IPS DF 6.9 (cell line): ENCODE measurements around the gene SRP68.

ENCODE experiments used
- DNase-seq: peaks from one replicate; pipeline ENCODE4 v3.0.0-alpha.2; 2013; ENCODE audit warnings: low read depth, low spot score
- H3K27ac ChIP-seq: one replicate; pipeline ENCODE4 v1.5.1; 2013; ENCODE audit warnings: low read length, control low read depth
- H3K27me3 ChIP-seq: 2 replicates; pipeline ENCODE4 v1.6.1; 2013; ENCODE audit warnings: mild to moderate bottlenecking, low read length; ENCODE audit not compliant: control insufficient read depth, insufficient read depth
- H3K36me3 ChIP-seq: 2 replicates; pipeline ENCODE4 v1.6.1; 2013; ENCODE audit warnings: low read length; ENCODE audit not compliant: control insufficient read depth, insufficient read depth
- H3K4me1 ChIP-seq: 2 replicates; pipeline ENCODE4 v1.6.1; 2013; ENCODE audit warnings: low read length; ENCODE audit not compliant: control insufficient read depth, insufficient read depth
- H3K4me3 ChIP-seq: 2 replicates; pipeline ENCODE4 v1.5.1; 2013; ENCODE audit warnings: mild to moderate bottlenecking, low read length
- H3K9me3 ChIP-seq: 2 replicates; pipeline ENCODE4 v1.6.1; 2013; ENCODE audit warnings: low read length, inconsistent platforms; ENCODE audit not compliant: control insufficient read depth, insufficient read depth
- WGBS: extraction: QIAGEN DNeasy Blood & Tissue Kit; methylation state at CpG from one replicate; pipeline ENCODE4 v1.1.7; 2013; ENCODE audit warnings: mixed read lengths, missing lambda C conversion rate; ENCODE audit not compliant: insufficient read length, insufficient coverage; 5-methylcytosine and 5-hydroxymethylcytosine counted together

Gene SRP68

DNA sequence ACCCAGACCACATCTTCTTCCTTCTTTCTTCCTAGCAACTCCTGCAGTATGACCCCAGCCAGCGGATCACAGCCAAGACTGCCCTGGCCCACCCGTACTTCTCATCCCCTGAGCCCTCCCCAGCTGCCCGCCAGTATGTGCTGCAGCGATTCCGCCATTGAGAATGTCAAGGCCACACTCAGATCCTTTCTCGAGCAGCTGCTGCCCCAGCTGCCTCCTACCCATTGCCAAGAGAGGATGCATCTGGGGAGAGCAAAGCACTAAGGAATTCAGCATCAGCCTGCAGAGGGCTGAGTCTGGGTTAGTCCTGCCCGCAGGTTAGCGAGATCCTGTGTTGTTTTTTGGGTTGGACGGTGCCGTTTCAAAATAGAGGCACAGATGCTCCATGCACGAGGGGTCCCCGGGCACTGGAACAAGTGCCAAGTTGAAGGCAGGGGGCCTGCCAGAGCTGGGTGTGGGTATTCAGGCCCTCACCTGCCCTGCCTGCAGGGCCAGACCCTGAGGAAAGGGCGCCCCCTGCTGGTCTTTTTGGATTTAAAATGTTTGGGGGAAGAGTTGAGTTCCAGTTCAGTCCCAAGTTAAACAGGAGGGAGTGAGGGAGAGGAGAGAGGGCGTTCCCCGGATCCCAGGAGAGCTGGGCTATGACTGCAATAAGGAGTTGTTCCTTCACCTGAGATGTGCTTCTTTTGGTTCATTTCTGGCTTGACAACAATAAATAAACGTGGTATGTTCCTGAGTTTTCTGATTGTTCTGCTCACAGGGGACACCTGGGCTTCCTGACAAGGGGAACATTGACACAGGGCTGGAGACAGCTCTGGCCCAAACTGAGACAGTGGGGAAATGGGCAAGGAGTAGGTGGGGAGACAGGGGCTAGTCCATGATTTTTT, 66.8 kb downstream of the SRP68 start:
- DNase-seq: no peak
- Histone ChIP-seq H3K4me3 (no peak overlapping the region), H3K27me3 (no peaks in the 10 kb centered on the region), H3K9me3 (no peaks in the 10 kb centered on the region), H3K36me3 (no peaks in the 10 kb centered on the region; the same call in 1 of the 2 replicates), H3K27ac (no peak overlapping the region), H3K4me1 (no peaks in the 10 kb centered on the region)
- WGBS: no CpG with 5 or more reads among the region's 16 CpGs

DNA sequence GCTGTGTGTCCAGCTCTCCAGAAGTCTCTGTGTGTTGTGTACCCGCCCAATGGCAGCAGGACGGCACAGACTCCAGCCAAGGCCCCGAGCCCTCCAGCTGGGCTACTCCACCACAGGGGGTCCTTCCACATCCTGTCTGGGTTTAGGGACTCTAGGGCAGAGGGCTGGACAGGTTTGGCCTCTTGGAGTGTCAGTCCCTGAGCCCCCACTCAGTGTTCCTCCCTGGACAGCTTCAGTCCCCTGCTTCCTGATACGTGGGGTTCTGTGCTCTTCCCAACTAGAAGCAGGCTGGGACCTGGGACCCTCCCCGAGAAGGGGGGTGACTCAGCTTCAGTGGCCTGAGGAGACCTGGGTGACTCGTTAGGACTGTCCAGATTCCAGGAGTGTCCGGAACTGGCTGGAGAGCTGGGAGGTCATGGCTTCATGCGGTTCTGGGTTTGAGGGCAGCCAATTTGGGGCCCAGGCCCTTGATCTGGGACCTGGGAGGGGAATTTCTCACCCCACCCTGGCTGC, 67.5 kb downstream of the SRP68 start:
- no CpG with 5 or more reads among the region's 8 CpGs for WGBS

DNA sequence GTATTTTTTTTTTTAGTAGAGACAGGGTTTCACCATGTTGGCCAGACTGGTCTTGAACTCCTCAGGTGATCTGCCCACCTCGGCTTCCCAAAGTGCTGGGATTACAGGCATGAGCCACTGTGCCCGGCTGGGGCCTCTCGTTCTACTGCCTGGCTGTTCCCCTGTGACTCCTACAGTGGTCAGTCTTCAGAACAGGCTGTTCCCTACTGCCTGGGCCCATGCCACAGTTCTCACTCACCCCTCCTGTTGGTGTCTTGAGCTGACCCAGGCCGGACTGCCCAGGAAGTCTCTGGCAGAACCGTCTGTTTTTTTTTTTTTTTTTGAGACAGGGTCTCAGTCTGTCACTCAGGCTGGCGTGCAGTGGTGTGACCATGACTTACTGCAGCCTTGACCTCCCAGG, 68.4 kb downstream of the SRP68 start:
- no peaks in the 10 kb centered on the region; the same call in 1 of the 2 replicates for H3K36me3 ChIP-seq
- no CpG with 5 or more reads among the region's 6 CpGs for WGBS
- no peak for DNase-seq

More for the DNA sequence above, 67.5 kb downstream of the SRP68 start:
- Histone ChIP-seq H3K27me3 (no peaks in the 10 kb centered on the region), H3K4me1 (peaks cover 1% of the 10 kb centered on the region; the same call in 1 of the 2 replicates), H3K4me3 (no peak overlapping the region), H3K27ac (no peak overlapping the region), H3K9me3 (no peaks in the 10 kb centered on the region), H3K36me3 (no peaks in the 10 kb centered on the region; the same call in none of the 2 replicates)
- no peak for DNase-seq

DNA sequence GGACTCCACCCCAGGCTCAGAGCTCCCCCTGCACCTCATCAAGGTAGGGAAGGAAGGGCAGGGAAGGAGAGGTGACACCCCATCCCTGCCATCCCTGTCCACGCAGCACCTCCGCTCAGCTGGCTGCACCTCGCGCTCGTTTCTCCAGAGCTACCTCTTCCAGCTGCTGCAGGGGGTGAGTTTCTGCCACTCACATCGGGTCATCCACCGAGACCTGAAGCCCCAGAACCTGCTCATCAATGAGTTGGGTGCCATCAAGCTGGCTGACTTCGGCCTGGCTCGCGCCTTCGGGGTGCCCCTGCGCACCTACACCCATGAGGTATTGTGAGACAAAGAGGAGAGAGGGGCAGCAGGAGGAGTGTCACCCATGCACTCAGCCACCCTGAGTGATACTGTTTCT, 70.2 kb downstream of the SRP68 start:
- Histone ChIP-seq H3K4me1 (peaks cover 2% of the 10 kb centered on the region; the same call in 1 of the 2 replicates), H3K36me3 (no peaks in the 10 kb centered on the region; the same call in 1 of the 2 replicates), H3K9me3 (no peaks in the 10 kb centered on the region), H3K4me3 (no peak overlapping the region), H3K27ac (no peak overlapping the region), H3K27me3 (no peaks in the 10 kb centered on the region)
- WGBS: no CpG with 5 or more reads among the region's 12 CpGs
- DNase-seq: no peak

More for the DNA sequence above, 68.4 kb downstream of the SRP68 start:
- Histone ChIP-seq H3K9me3 (no peaks in the 10 kb centered on the region), H3K27ac (no peak overlapping the region), H3K4me3 (no peak overlapping the region), H3K4me1 (peaks cover 2% of the 10 kb centered on the region; the same call in 1 of the 2 replicates), H3K27me3 (no peaks in the 10 kb centered on the region)

DNA sequence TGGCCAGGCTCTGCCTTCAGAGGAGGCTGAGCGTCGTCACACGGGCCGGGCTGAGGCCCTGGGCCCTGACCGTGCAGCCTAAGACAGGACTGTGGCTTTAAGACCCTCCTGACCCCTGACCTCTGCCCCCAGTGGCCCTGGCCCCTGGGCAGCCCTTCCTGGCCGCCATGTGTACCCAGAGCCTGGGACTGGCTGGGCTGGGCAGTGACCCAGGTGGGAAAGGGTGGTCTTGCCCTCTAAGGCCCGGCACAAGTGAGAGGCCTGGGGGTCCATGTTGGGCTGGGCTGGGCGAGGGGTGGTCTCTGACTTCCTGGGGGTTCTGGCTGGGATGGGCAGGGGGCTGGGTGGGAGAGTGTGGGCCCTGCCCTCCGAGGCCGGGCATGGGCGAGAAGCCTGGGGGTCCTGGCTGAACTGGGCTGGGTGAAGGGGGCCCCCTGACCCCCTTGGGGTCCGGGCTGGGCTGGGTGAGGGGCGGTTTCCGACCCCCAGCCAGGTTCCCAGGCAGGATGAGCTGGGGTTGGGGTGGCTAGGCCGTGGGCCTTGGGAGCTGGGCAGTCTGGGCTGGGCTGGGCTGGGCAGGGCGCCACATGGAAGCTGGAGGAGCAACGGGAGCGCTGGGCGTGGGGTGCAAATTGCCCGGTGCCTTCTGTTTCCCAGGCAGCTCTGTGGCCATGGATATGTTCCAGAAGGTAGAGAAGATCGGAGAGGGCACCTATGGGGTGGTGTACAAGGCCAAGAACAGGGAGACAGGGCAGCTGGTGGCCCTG, 71.4 kb downstream of the SRP68 start, which contains the start of gene CDK3:
Gene CDK3, plus strand, starts transcription at position 101 of the 767 bp plus-strand sequence. Its CDS starts 571 bp downstream, at position 672.
- WGBS: no CpG with 5 or more reads among the region's 21 CpGs
- DNase-seq: no peak
- peaks cover 3% of the 10 kb centered on the region; the same call in 1 of the 2 replicates for H3K4me1 ChIP-seq
- H3K27ac ChIP-seq: no peak within 1 kb of the TSS
- no peaks in the 10 kb centered on the region for H3K27me3 ChIP-seq
- no peaks in the 10 kb centered on the region for H3K9me3 ChIP-seq
- no peak within 1 kb of the TSS for H3K4me3 ChIP-seq
- H3K36me3 ChIP-seq: no peaks in the 10 kb centered on the region; the same call in 1 of the 2 replicates

DNA sequence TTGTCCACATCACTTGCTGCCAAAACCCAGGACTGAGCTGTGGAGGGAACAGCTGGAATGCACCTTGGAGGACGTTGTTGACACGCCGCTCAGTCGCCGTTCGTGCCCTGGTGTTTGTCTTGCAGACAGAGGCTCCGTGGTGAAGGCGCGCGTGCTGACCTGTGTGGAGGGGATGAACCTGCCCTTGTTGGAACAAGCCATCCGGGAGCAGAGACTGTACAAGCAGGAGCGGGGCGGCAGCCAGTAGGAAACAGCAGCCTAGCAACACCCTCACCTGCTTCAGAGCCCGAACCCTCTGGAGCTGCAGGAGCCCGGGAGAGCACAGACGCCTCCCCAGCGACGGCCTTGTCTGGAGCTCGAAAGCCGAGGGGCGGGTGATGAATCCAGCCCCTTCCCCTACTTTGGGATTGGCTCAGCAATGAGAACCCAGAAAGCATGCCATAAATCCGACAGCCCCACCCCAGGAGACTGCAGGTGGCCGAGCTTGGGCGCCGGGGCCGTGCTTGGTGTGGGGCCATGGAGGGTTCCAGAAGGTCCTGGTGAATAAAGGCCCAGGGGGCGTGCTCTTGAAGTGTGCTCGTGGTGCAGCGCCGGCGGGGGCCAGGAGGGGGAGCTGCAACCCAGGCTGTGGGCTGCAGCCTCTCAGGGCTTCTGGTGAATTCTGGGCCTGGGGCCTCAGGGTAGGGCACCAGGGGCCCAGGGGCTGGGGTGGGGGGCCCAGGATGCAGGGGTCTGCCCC, 72.1 kb downstream of the SRP68 start:
- Histone ChIP-seq H3K27ac (no peak overlapping the region), H3K27me3 (no peaks in the 10 kb centered on the region), H3K9me3 (no peaks in the 10 kb centered on the region), H3K4me3 (no peak overlapping the region), H3K4me1 (peaks cover 3% of the 10 kb centered on the region; the same call in 1 of the 2 replicates), H3K36me3 (no peaks in the 10 kb centered on the region; the same call in 1 of the 2 replicates)
- DNase-seq: no peak
- no CpG with 5 or more reads among the region's 31 CpGs for WGBS

DNA sequence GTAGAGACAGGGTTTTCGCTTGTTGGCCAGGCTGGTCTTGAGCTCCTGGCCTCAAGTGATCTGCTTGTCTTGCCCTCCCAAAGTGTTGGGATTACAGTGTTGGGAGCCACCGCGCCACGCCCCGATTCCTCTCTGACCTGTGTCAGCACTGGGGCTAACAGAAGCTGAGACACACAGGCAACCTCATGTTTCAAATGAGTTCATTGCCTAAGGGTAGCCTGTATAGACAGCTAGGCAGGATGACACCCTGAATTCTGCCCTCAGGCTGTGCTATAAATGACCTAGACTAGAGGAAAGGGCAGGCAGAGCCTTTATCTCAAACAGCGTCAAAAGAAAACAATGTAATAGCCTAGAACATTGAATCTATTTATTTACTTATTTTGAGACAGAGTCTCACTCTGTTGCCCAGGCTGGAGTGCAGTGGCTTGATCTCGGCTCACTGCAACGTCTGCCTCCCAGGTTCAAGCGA, 74.0 kb downstream of the SRP68 start:
- Histone ChIP-seq H3K4me1 (peaks cover 3% of the 10 kb centered on the region; the same call in 1 of the 2 replicates), H3K27me3 (no peaks in the 10 kb centered on the region), H3K4me3 (no peak overlapping the region), H3K27ac (no peak overlapping the region), H3K36me3 (no peaks in the 10 kb centered on the region; the same call in 1 of the 2 replicates), H3K9me3 (no peaks in the 10 kb centered on the region)
- no CpG with 5 or more reads among the region's 9 CpGs for whole genome bisulfite sequencing
- no peak for DNase-seq

DNA sequence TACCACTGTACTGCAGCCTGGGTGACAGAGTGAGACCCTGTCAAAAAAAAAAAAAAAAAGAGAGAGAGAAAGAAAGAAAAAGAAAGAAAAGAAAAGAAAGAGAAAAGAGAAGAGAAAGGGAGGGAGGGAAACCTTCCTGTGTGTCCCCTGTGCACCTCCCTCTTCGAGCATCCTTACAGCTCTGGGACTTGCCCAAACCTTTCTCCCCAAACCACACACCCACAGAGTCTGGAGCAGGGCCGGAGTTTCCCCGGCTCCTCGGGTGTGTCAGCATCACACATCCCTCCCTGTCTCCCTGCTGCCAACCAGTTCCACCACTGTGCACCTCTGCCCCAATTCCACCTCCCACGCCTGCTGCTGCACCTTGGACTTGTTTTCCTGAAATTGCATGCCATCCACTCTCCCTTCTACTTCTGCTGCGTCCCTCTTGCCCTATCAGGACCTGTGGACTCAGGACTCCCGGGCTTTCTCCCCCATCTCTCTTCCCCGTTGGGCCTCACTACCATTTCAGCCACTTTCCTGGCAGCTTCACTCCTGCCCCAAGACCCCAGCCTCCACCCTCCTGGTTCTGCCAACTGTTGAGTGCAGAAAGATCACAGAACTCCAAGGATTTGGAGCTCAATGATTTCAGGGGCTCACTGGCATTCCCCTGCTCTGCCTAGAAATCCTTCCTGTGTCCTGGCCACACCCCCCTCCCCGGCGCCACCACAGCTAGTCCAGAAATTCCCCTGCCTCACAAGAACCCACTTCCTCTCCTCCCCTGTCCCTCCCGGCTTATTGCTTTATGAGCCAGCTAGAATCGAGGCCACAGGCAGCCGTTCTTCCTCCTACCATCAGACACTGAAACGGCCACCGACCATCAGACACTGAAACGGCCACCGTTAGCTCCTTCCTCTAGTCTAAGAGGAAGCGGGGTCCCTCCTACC, 75.4 kb downstream of the SRP68 start:
- no peaks in the 10 kb centered on the region; the same call in 1 of the 2 replicates for H3K36me3 ChIP-seq
- no peak for DNase-seq
- H3K4me3 ChIP-seq: no peak overlapping the region
- WGBS: no CpG with 5 or more reads among the region's 18 CpGs
- H3K27me3 ChIP-seq: no peaks in the 10 kb centered on the region
- H3K9me3 ChIP-seq: no peaks in the 10 kb centered on the region
- H3K27ac ChIP-seq: no peak overlapping the region
- peaks cover 3% of the 10 kb centered on the region; the same call in 1 of the 2 replicates for H3K4me1 ChIP-seq

DNA sequence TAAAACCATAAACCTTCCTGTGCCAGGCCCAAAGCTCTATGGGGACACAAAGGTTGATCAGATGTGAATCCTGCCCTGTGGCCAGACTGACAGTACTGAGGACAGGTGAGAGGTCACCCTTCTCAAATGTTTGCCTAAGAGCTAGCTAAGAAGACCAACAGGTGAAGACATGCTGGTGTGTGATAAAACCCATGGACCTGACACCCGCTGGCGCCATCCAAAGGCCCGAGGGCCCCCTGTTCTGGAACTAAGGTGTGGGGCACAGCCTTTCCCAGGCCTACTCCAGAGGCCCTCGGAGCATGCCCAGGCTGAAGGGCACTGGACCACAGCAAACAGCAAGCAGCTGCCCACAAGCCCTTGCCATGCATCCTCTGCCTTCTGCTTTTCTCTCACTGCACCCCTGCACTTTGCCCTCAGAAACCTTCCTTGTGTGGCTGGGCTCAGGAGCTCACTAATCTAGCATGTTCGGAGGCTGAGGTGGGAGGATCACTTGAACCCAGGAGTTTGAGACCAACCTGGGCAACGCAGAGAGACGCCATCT, 76.9 kb downstream of the SRP68 start:
- no peak overlapping the region for H3K4me3 ChIP-seq
- H3K9me3 ChIP-seq: no peaks in the 10 kb centered on the region
- DNase-seq: no peak
- no peak overlapping the region for H3K27ac ChIP-seq
- peaks cover 3% of the 10 kb centered on the region; the same call in 1 of the 2 replicates for H3K4me1 ChIP-seq
- H3K36me3 ChIP-seq: peaks cover 5% of the 10 kb centered on the region; the same call in 1 of the 2 replicates
- no peaks in the 10 kb centered on the region for H3K27me3 ChIP-seq
- no CpG with 5 or more reads among the region's 7 CpGs for WGBS
